ENCODE results near the gene VOPP1.

The VOPP1 gene

DNA sequence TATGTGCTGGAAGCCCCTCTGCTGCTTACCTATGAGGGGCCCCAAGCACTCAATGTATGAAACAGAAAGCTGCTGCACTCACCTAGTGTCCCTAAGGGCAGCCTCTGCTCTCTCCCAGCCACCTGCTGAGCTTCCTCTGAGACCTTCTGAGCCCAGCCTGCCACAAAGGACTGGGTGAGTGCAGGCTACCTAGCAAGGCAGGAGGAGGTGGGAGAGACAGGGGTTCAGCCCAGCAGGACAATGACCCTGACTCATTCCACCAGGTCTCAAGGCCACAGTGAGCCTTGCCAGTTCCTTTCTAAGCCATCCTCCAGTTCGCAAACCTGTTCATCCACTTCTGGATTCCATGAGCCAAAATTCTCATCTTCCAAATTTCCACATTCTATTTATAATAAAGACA lies 16.3 kb downstream of the VOPP1 start:
- TF ChIP-seq, protein P1, sequence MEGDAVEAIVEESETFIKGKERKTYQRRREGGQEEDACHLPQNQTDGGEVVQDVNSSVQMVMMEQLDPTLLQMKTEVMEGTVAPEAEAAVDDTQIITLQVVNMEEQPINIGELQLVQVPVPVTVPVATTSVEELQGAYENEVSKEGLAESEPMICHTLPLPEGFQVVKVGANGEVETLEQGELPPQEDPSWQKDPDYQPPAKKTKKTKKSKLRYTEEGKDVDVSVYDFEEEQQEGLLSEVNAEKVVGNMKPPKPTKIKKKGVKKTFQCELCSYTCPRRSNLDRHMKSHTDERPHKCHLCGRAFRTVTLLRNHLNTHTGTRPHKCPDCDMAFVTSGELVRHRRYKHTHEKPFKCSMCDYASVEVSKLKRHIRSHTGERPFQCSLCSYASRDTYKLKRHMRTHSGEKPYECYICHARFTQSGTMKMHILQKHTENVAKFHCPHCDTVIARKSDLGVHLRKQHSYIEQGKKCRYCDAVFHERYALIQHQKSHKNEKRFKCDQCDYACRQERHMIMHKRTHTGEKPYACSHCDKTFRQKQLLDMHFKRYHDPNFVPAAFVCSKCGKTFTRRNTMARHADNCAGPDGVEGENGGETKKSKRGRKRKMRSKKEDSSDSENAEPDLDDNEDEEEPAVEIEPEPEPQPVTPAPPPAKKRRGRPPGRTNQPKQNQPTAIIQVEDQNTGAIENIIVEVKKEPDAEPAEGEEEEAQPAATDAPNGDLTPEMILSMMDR (IDR thresholded peaks at IDR 0.05; ENCODE audit: extremely low read depth, insufficient read depth, missing control alignments) = no peak
- in situ Hi-C loops (cut with MboI; ENCODE audit: low pct_unique_long_range_greater_than_20kb, low sequenced_read_pairs, unreplicated experiment) = no loop called here

DNA sequence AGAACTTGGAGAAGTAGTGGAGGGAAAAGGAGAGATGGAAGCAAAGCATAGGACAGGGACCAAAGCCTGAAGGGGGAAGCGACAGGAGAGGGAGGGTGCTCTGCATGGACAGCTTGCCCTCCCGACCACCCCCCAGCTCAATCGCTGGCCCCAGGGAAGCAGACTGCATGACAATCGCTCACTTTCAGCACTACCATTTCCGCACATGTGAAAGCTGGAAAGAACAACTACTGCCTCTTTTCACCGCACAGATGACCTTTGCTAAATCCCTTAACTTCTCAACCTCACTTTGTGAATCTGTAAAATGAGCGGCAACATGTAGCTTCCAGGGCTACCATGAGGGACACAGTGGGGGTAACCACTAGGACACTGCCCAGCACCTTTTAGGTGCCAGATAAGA lies 17.1 kb downstream of the VOPP1 start:
- DNase-seq (ENCODE audit: low spot score) = no peak
- in situ Hi-C loops (cut with MboI; ENCODE audit: low pct_unique_long_range_greater_than_20kb, low sequenced_read_pairs, unreplicated experiment) = no loop called here
- TF ChIP-seq, protein P1 (IDR thresholded peaks at IDR 0.05; ENCODE audit: extremely low read depth, insufficient read depth, missing control alignments) = no peak

More for the DNA sequence above, 16.3 kb downstream of the VOPP1 start:
- DNase-seq (ENCODE audit: low spot score) = no peak

DNA sequence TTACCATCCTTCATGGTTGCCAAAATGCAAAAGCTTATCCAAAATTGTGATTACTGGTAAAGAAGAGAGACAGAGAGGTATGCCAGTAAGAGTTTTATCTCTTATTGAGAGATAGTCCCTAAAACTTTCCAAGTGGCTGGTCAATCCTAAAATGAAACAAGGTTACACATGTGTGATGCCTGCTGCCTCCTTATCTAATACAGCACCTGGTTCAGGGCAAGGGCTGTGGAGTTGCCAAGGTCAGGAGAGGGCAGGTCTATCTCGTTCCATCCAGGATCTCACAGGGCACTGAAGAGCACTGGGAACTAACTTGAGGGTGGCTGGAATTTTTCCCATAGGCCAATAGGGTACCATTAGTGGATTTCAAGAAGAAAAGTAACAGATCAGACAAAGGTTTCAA lies 18.3 kb downstream of the VOPP1 start:
- in situ Hi-C loops (cut with MboI; ENCODE audit: low pct_unique_long_range_greater_than_20kb, low sequenced_read_pairs, unreplicated experiment) = no loop called here
- no peak for DNase-seq (ENCODE audit: low spot score)
- TF ChIP-seq, protein P1 (IDR thresholded peaks at IDR 0.05; ENCODE audit: extremely low read depth, insufficient read depth, missing control alignments) = no peak

DNA sequence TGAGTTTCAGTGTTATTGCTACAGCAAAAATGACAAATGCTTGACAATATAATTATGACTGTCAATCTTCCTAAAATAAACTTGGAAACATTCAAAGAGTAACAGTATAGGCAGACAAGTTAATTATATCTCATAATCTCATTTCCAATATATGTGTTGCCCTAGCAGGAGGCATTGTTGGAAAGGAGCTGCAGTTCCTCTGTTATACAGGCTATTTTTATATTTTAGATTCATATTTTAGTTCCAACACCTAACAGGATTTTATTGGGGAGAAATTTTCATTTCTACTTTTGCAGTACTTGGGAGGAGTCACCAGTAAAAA lies 19.3 kb downstream of the VOPP1 start:
- TF ChIP-seq, protein P1 (IDR thresholded peaks at IDR 0.05; ENCODE audit: extremely low read depth, insufficient read depth, missing control alignments) = no peak
- in situ Hi-C loops (cut with MboI; ENCODE audit: low pct_unique_long_range_greater_than_20kb, low sequenced_read_pairs, unreplicated experiment) = no loop called here

DNA sequence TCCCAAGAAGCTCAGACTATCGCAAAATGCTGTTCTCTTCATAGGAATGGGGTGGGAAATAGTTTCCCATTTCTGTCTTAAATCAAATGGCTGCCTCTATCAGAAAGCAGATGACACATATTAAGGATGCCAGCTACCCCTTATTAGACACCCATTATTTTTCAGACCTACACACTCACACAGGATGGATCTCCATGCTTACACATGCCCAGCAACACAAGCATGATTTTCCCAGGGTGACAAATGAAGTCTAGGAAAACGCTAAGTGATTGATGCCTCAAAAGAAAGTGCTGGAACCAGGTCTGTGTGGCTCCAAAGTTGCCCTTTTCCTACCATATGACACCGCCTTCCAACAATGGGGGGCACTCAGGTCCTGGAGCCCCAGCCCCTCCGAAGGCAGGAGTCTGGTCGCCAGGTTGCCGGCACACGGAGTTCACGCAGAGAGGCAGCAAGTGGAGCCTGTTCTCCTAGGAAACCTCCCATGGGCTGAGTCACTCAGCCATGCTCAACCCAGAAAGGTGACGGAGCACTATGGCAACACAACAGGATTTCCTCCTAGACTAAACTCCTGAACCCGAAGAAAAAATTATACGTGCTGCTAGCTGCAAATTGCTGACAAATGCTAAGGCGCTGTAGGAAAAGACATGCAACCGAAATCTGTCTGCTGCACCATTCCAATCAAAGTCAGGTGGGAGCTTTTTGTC lies 19.8 kb downstream of the VOPP1 start:
- no peak for DNase-seq (ENCODE audit: low spot score)
- TF ChIP-seq, protein P1 (IDR thresholded peaks at IDR 0.05; ENCODE audit: extremely low read depth, insufficient read depth, missing control alignments) = no peak
- in situ Hi-C loops (cut with MboI; ENCODE audit: low pct_unique_long_range_greater_than_20kb, low sequenced_read_pairs, unreplicated experiment) = no loop called here

More for the DNA sequence above, 19.3 kb downstream of the VOPP1 start:
- no peak for DNase-seq (ENCODE audit: low spot score)

DNA sequence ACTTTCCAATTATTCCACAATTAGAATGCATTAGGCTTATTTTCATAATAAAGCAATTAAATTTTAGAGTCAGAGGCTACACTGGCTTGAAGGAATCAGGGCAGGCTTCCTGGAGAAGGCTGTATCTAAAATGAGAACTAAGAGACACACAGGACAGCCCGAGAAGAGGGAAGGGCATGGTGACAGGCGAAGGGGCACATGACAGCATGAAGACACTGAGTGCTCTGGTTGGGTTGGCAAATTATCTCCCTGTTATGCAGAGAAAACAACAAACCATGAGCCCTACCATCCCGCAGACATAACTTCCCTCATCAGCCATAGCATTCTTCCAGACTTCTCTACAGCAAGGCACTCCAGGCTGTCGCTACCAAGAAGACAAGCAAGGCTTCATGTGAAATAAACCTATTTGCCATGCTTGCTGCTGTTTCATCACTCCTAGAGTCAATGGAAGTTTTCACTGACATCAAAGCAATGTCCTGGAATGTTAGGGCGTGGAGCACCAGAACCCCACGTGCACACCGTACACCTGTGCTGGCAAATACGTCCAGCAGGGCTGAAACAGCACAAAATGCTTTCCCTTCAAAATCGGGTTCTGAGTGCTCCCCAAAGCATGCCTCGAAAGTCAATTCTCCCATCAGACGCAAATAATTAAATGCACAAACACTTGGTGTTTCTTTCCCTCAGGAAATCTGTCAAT lies 21.3 kb downstream of the VOPP1 start:
- in situ Hi-C loops (cut with MboI; ENCODE audit: low pct_unique_long_range_greater_than_20kb, low sequenced_read_pairs, unreplicated experiment) = no loop called here
- TF ChIP-seq, protein P1 (IDR thresholded peaks at IDR 0.05; ENCODE audit: extremely low read depth, insufficient read depth, missing control alignments) = no peak
- DNase-seq (ENCODE audit: low spot score) = no peak
